Transverse colon (tissue), 4 donors: ENCODE results near the gene KLHL42. TPM values are rescaled to one million over a fixed set of nuclear protein-coding genes. Genes with fewer than 3 reads are reported as not detected.

Experiments
- DNase-seq: peaks from one replicate; pipeline ENCODE4 v3.0.0-alpha.2; 2019
- H3K27ac ChIP-seq, 4 donors: fragments of 200-600 bp; sonication (generic); 2 replicates each; pipeline ENCODE4 v1.5.1; 2016 to 2018; ENCODE audit warnings: inconsistent platforms in 4 of 4
- H3K27me3 ChIP-seq: fragments of 200-600 bp; sonication (generic); 2 replicates; pipeline ENCODE4 v1.5.1; 2017; ENCODE audit warnings: inconsistent platforms
- H3K36me3 ChIP-seq, 4 donors: fragments of 200-600 bp; sonication (generic); 2 replicates each; pipeline ENCODE4 v1.5.1; 2017 to 2019; ENCODE audit warnings: inconsistent platforms in 4 of 4
- H3K4me1 ChIP-seq, 4 donors: fragments of 200-600 bp; sonication (generic); 2 replicates each; pipeline ENCODE4 v1.5.1; 2017 to 2020; ENCODE audit warnings: inconsistent platforms in 4 of 4
- H3K4me3 ChIP-seq, 4 donors: fragments of 200-600 bp; sonication (generic); 1 replicate in 1 of 4; 2 replicates in 3 of 4; pipeline versions ENCODE4 v1.5.1 to v1.6.1; 2017 to 2019; ENCODE audit warnings: inconsistent platforms in 4 of 4
- H3K9me3 ChIP-seq, 2 donors: fragments of 200-600 bp; sonication (generic); 2 replicates each; pipeline ENCODE4 v1.5.1; 2017 to 2019; ENCODE audit warnings: inconsistent platforms in 2 of 2
- CTCF ChIP-seq, 5 experiments: fragments of 200-600 bp in 3 of 5; fragments of 450-650 bp in 2 of 5; sonication (generic) in 3 of 5; IDR thresholded peaks; 1 replicate in 2 of 5; 2 replicates in 3 of 5; pipeline ENCODE4 v1.5.1; 2016 to 2017; ENCODE audit warnings: antibody characterized with exemption in 5 of 5, inconsistent platforms in 3 of 5, mild to moderate bottlenecking in 2 of 5, moderate library complexity in 1 of 5
- EP300 ChIP-seq: sonication (generic); formaldehyde crosslinking; IDR thresholded peaks from one replicate; pipeline ENCODE4 v1.6.1; 2017; ENCODE audit warnings: antibody characterized with exemption, low read depth
- POLR2A ChIP-seq: fragments of 450-650 bp; IDR thresholded peaks from one replicate; pipeline ENCODE4 v1.6.1; 2016; ENCODE audit warnings: antibody characterized with exemption, mild to moderate bottlenecking, moderate library complexity
- POLR2AphosphoS5 ChIP-seq, 3 donors: sonication (generic); formaldehyde crosslinking; IDR thresholded peaks; one replicate each; pipeline ENCODE4 v1.6.1; 2016; ENCODE audit warnings: antibody characterized with exemption in 3 of 3
- WGBS, 2 donors: methylation state at CpG; one replicate each; pipeline ENCODE4 v1.1.5; 2018; ENCODE audit warnings: low coverage in 1 of 2; 5-methylcytosine and 5-hydroxymethylcytosine counted together
- in situ Hi-C, 4 donors: fragments of 200-750 bp; cut with MboI; loops; one replicate each; pipeline versions ENCODE4 v1.15.0 to v1.15.1; 2017; ENCODE audit warnings: low sequenced_read_pairs in 3 of 4, low pct_ligation_motif_present in 1 of 4, low pct_unique_long_range_greater_than_20kb in 1 of 4
- intact Hi-C: fragments of 100-400 bp; cut with DNase I; formaldehyde crosslinking; loops from one replicate; pipeline ENCODE4 v1.15.1; 2023; ENCODE audit warnings: low total_unique reads
- total RNA-seq, 4 donors: library from RNA; depleted of rRNA; stranded (reverse); fragments of >200 nt; gene quantifications; one replicate each; pipeline ENCODE4 v1.1.0, GENCODE V29; 2016

KLHL42 gene
- total RNA-seq, 4 donors from 2014 or later = 14.7 to 104 (median 47.3) TPM

DNA sequence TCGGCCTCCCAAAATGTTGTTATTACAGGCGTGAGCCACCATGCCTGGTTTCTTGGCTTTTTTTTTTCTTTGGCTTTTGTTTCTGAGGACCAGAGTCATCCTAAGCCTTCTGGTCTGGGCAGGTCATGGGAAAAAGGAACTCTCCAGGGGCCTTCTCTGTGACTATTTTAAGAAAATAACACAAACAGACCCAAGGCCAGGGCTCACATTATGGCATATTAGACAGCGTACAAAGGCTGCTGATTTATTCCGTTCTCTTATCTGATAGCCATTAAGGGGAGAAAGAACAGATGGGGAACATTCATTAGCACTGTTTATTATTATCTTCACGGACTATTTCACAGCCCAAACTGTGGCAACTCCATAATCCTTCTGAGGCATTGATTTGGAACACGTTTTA is 28.8 kb downstream of the KLHL42 start:
- intact Hi-C loops = no loop called here

DNA sequence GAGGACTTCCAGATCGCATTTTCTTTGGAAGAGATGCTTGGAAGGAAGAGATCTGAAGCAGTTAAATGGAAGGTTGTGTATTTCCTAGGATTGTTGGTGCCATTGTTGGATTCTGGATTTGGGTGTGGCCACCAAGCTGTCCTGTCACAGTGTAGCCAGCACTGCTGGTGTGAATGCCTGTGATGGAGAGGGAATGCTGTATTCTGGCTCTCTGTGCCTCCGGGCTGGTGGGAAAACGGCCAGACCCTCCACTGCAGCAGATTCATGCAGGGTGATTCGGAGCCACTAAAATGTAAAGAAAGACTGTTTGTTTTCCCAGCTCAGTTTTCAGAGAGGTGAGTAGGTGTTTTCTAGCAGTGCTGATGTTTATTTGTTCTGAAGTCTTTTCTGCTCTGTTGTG is 30.7 kb downstream of the KLHL42 start:
- Histone ChIP-seq H3K36me3 (no peaks in the 10 kb centered on the region), H3K4me3 (no peak overlapping the region), H3K27me3 (no peaks in the 10 kb centered on the region), H3K9me3 (no peaks in the 10 kb centered on the region), H3K27ac (no peak overlapping the region), H3K4me1 (peaks cover 0 to 4% (median 0%) of the 10 kb centered on the region in 4 donors)
- intact Hi-C loops (loop anchor here (10.0 kb wide), 1 partner anchor 76 kb away; no protein-coding TSS in a partner anchor), in situ Hi-C loops (loop anchor here in 1 of 4 donors (10.0 kb wide), 1 partner anchor 76 kb away; no protein-coding TSS in a partner anchor)
- no peak for TF ChIP-seq CTCF (IDR thresholded peaks at IDR 0.05)
- TF ChIP-seq POLR2AphosphoS5 (IDR thresholded peaks at IDR 0.05) = no peak
- no peak for TF ChIP-seq EP300
- TF ChIP-seq POLR2A = no peak
- DNase-seq = no peak
- 78 to 100% methylated on average over 1 to 4 of the region's 4 CpGs for WGBS, 2 donors

More for the DNA sequence above, 28.8 kb downstream of the KLHL42 start:
- H3K27me3 ChIP-seq = no peaks in the 10 kb centered on the region
- H3K9me3 ChIP-seq = no peaks in the 10 kb centered on the region
- H3K4me1 ChIP-seq = no peaks in the 10 kb centered on the region
- no peak overlapping the region for H3K4me3 ChIP-seq
- 56 to 75% methylated on average over 6 of the region's 6 CpGs for WGBS, 2 donors
- H3K27ac ChIP-seq = no peak overlapping the region
- TF ChIP-seq POLR2AphosphoS5 (IDR thresholded peaks at IDR 0.05) = no peak
- TF ChIP-seq CTCF (IDR thresholded peaks at IDR 0.05) = no peak
- no peaks in the 10 kb centered on the region for H3K36me3 ChIP-seq
- DNase-seq = no peak
- in situ Hi-C loops = no loop called here

DNA sequence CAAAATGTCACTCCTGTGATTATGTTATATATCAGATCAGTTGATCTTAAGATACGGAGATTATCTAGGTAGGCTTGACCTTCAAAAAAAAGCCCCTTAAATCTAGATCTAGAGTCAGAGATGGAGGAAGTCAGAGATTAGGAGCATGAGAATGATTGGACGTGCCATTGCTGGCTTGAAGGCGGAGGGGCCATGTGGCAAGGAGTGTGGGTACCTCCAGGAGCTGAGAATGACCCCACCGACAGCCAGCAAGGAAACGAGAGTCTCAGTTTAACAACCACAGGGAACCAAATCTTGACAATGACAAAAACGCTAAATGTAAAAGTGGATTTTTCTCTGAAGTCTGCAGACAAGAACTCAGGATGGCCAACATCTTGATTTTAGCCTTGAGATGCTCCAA is 32.5 kb downstream of the KLHL42 start:
- Histone ChIP-seq H3K9me3 (no peaks in the 10 kb centered on the region), H3K4me1 (peaks cover 0 to 4% (median 0%) of the 10 kb centered on the region in 4 donors), H3K27ac (no peak overlapping the region), H3K4me3 (no peak overlapping the region), H3K27me3 (no peaks in the 10 kb centered on the region), H3K36me3 (no peaks in the 10 kb centered on the region)
- TF ChIP-seq POLR2AphosphoS5 (IDR thresholded peaks at IDR 0.05) (no peak), CTCF (IDR thresholded peaks at IDR 0.05) (no peak), POLR2A (no peak), EP300 (no peak)
- no peak for DNase-seq
- intact Hi-C loops = loop anchor here (10.0 kb wide), 1 partner anchor 78 kb away; no protein-coding TSS in a partner anchor
- in situ Hi-C loops = loop anchor here in 1 of 4 donors (10.0 kb wide), 1 partner anchor 78 kb away; no protein-coding TSS in a partner anchor
- 73% methylated on average over 6 of the region's 6 CpGs for WGBS, 2 donors

DNA sequence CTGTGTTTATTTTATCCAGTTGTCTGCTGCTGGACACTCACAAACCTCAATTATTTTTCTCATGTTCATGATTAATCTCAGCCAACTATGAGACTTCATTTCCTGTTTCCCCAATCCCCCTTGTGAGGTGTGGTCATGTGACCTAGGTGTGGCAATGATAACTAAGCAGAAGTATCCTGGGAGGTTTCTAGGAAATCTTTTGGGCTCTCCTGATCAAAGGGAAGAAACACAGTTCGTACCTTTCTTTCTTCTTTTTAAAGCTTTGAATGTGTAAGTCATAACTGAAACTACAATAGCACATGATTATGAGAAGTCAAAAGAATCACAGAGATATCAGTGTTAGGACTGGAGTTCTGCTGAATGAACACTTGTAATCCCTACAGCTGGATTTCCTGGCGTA is 34.4 kb downstream of the KLHL42 start:
- TF ChIP-seq CTCF (IDR thresholded peaks at IDR 0.05) (no peak), POLR2A (no peak), EP300 (no peak)
- intact Hi-C loops (loop anchor here (10.0 kb wide), 1 partner anchor 80 kb away; no protein-coding TSS in a partner anchor), in situ Hi-C loops (loop anchor here in 1 of 4 donors (10.0 kb wide), 1 partner anchor 80 kb away; no protein-coding TSS in a partner anchor)
- no peaks in the 10 kb centered on the region for H3K9me3 ChIP-seq
- 67% methylated on average over 2 of the region's 2 CpGs for WGBS, 2 donors
- peaks cover 0 to 4% (median 0%) of the 10 kb centered on the region in 4 donors for H3K4me1 ChIP-seq
- H3K27ac ChIP-seq = no peak overlapping the region
- H3K27me3 ChIP-seq = no peaks in the 10 kb centered on the region
- DNase-seq = no peak
- no peaks in the 10 kb centered on the region for H3K36me3 ChIP-seq
- no peak overlapping the region for H3K4me3 ChIP-seq
